NCI-H510A treated with DMSO at 0.1 percent for 48 hours (cell line): ENCODE results near the gene BCLAF1.

Source experiments
- DNase-seq: peaks from one replicate; lab custom pipeline; 2025; lab: John Stamatoyannopoulos, UW

Gene BCLAF1, protein sequence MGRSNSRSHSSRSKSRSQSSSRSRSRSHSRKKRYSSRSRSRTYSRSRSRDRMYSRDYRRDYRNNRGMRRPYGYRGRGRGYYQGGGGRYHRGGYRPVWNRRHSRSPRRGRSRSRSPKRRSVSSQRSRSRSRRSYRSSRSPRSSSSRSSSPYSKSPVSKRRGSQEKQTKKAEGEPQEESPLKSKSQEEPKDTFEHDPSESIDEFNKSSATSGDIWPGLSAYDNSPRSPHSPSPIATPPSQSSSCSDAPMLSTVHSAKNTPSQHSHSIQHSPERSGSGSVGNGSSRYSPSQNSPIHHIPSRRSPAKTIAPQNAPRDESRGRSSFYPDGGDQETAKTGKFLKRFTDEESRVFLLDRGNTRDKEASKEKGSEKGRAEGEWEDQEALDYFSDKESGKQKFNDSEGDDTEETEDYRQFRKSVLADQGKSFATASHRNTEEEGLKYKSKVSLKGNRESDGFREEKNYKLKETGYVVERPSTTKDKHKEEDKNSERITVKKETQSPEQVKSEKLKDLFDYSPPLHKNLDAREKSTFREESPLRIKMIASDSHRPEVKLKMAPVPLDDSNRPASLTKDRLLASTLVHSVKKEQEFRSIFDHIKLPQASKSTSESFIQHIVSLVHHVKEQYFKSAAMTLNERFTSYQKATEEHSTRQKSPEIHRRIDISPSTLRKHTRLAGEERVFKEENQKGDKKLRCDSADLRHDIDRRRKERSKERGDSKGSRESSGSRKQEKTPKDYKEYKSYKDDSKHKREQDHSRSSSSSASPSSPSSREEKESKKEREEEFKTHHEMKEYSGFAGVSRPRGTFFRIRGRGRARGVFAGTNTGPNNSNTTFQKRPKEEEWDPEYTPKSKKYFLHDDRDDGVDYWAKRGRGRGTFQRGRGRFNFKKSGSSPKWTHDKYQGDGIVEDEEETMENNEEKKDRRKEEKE

GRCh38 chr6:136289579-136290409, at the start of gene BCLAF1:
TSS of gene BCLAF1 (minus strand) at chr6:136289846. CDS start at chr6:136279866, 9,980 bp downstream.
- peak; percentile 95 for DNase-seq

- DNase-seq, result no peak
These were observed 48.8 kb upstream of the BCLAF1 start for GRCh38 chr6:136338486-136338885.

DNA sequence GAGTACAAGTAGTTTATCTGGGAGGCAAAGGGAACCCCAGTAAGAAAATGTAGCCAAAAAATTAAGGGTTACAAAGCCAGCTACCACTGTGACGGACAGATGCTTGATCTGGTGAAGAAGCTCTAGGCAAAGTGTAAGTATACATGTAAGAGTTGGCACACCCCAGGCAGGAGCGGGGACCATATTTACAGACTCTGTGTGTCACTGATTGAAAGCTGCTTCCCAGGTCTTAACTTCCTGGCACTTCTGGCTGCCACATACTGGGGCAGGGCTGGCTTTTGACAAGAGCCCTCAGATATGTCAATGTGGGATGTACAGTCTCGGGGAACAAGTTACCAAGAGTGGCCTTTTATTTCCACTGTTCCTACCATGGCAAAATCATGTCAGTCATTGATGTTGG, 48.0 kb upstream of the BCLAF1 start:
- no peak for DNase-seq

DNA sequence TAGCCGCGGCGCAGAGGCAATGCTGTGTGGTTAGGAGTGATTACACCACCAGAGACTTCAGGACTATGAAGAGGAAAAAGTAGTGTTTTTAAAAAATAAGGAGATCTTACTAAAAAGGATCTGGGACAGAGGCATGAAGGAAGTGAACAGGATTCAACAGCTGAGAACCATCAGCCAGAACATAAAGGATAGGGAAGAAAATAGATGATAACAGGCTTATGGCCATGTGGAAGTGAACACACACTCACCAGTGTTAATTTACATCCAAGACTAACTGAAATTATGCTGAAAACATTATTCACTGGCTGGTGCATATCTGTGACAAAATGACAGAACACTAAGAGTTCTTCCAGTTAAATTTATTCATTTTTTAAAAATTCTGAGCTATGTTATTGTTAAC, 47.5 kb upstream of the BCLAF1 start:
- DNase-seq, result no peak

DNA sequence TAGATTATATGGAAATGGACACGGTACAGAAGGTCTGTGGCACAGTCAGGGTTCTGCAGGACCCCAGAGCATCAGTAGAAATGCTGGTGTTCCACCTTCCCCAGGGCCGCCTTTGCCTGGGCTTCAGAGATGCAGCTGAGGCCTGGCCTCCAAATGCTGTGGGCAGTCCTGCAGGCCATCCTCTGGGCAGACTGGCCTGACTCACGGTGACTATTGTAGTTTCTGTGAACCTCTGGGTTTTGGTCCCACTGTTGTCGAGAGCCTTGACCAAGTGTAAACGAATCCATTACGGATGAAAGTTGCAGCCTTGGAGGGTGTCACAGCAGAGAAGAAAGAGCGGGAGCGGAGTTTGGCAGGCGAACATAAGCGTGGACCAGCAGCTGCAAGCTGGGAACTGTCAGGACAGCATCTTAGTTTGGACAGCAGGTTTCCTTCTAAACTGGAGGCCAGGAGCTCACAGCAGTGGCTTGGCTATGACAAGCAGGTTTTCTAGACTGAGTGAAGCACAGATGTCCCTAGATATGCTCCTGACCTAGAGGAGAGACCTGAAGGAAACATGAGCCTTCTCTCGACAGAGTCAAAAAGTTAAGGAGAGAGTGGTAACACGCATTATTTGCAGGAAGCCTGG, 46.2 kb upstream of the BCLAF1 start:
- DNase-seq, result no peak

GRCh38 chr6:136334853-136335252, 45.2 kb upstream of the BCLAF1 start:
- no peak for DNase-seq

DNA sequence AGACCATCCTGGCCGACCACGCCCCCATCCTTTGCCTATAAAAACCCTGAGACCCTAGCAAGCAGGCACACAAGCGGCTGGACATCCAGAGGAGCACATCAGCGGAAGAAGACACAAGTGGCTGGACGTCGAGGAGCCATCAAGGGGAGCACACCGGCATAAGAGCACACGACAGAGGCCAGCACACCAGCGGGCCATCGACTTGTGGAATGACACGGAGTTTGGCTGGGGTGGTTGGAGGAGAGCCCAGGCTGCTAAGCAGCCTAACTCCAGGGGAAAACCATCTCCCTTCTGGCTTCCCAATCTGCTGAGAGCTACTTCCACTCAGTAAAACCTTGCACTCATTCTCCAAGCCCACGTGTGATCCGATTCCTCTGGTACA, 44.8 kb upstream of the BCLAF1 start:
- no peak for DNase-seq

DNA sequence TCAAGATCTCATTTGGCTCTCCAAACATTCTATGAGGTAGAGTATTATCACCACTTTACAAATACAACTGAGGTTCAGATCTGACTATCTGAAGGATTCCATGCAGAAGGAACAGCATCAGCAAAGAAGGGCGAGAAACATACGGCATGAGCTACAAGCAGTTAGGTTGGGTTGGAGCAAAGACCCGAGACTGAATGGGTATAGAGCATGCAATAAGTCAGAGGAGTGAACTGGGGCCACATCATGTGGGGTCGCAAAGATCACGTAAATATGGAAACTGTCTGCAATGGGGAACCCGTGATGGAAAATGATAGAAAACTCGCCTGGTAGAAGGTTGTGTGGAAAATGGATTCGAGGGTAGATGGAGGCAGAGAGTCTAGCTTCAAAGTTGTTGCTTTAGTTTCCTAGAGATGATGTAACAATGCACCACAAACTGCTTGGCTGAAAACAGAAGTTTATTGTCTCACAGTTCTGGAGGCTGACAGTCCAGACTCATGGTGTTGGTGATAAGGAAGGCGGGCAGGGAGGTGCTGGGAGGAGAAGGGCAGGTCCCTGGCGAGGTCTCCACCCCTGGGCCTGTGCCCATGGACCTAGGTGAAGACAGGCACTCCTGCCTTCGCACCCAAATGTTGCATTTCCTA, 44.3 kb upstream of the BCLAF1 start:
- DNase-seq, result no peak

- no peak for DNase-seq
These were observed 41.8 kb upstream of the BCLAF1 start for GRCh38 chr6:136331461-136331860.

- no peak for DNase-seq
These were observed 41.0 kb upstream of the BCLAF1 start for GRCh38 chr6:136330634-136331033.

DNA sequence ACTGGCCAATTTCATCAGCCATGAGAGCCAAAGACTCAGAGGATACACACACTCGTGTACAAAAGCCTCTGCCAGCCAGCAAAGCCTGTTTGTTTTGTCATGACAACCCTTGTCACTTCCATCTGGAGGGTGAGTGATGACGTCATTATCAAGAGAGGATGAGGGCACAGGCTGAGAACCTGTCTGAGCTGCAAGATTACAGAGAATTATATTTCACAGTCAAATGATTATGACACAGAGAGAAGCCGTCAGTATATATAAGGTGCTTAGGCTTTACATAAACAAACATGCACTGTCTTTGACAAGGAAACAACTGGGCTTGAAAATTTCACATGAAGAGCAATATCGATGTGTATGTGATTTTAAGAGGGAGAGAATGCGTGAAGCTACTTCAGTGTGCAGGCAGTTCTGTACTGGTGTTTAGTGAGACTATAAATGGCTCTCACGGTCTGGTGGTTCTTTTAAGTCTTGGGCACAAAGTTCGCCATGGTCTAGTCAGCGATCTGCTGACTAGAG, 36.5 kb upstream of the BCLAF1 start:
- peak; percentile 77 for DNase-seq

- DNase-seq, result no peak
These were observed 35.2 kb upstream of the BCLAF1 start for GRCh38 chr6:136324686-136325380.

DNA sequence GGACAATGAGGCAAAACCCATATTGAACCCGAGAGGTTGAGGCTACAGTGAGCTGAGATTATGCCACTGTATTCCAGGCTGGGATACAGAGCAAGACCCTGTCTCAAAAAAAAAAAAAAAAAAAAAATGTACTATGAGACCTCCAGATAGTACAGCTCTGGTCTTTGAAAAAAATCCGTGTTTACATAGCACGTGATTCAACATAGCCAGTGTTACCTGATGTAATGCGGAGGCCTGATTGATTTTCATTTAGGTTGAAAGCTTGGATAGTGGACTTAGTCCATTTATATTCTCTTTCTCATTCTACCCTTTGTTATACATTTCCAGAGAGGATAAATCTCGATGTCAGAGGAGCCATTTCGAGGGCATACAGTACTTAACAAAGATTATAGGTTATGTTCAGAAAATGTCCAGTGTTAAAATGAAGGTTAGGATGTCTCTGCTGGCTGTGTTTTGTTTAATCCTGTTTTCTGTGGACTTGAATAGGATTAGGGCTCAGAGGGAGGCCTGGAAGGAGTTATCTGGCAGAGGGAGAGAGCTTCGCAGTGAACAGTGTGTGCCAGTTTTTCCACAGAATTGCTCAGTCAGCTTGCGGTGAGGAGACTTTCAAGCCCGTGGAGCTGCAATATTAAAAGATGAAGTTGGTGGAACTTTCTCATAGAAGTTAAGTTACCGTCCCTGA, 33.9 kb upstream of the BCLAF1 start:
- no peak for DNase-seq

DNA sequence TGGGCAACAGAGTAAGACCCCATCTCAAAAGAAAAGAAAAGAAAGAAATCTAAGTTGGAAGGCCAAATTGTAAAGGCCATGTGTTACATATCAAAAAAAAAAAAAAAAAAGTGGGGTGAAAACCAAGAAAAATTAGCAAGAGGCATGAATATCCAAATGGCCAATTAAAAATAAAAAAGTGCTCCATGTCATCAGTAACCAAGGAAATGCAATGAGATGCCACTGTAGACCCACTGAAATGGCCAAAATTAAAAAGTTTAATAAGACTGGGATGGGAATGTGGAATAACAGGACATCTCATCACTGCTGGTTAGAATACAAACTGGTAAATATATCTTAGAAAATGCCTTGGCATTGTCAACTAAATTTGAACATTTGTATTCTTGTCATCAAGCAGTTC, 30.1 kb upstream of the BCLAF1 start:
- no peak for DNase-seq

DNA sequence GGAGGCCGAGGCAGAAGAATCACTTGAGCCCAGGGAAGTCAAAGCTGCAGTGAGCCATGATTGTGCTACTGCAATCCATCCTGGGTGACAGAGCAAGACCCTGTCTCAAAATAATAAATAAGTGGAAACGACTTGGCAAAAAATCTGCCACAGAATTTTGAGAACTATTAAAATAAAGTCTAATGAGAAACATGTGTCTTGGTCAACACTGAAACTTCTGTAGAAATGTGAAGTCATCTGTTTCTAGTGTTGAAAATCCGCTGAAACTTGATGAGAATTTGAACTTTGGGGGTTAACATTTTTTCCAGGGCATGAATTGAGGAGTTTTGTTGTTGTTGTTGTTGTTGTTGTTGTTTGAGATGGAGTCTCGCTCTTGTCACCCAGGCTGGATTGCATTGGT, 29.0 kb upstream of the BCLAF1 start:
- no peak for DNase-seq

- DNase-seq, result no peak
These were observed 28.3 kb upstream of the BCLAF1 start for GRCh38 chr6:136317971-136318370.

DNA sequence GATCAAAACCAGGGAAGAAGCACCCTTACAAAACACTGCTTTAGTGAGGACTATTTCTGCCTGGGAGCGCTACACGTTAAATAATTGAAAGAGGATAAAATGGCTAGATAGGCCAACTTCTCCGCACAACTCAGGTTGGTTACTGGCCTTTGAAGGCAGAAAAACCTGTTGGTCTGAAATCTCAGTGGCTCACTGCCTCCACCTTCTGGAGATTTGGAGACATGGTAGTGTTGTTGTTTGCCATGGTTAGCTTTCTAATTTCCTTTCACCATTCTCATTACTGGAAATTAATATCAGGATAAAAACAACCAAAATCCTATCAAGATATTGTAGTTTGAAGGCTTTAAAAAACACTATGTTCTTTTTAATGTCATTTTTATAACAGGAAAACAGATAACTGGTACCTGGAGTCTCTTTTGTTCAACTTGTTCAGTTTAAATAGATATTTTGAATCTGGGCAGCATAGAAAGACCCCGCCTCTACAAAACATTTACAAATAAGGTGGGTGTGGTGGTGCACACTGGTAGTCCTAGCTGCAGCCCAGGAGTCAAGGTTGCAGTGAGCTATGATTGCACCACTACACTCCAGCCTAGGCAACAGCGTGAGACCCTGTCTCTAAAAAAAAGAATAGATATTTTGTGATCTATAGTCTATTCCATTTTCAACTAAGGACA, 27.5 kb upstream of the BCLAF1 start:
- peak; percentile 51 for DNase-seq

- no peak for DNase-seq
These were observed 25.9 kb upstream of the BCLAF1 start for GRCh38 chr6:136315594-136315993.

- no peak for DNase-seq
These were observed 23.3 kb upstream of the BCLAF1 start for GRCh38 chr6:136312975-136313374.
